IMR-90 (cell line): ENCODE data around the gene POLR2C. TPM values are rescaled to one million over a fixed set of nuclear protein-coding genes. Genes with fewer than 3 reads are reported as not detected.

ENCODE experiments used
- ATAC-seq: fragments of 200-7000 bp; cut with Tn5 transposase; 2 replicates; pipeline ENCODE4 v1.9.1; 2020; ENCODE audit warnings: low read depth, mild to moderate bottlenecking, moderate library complexity
- BruUV-seq: library from RNA; stranded (reverse); fragments of 400-500 nt; replicated peaks from 2 replicates; lab custom pipeline; 2021; lab: Mats Ljungman, UMichigan
- CTCF ChIA-PET: fragments of 300-600 bp; formaldehyde crosslinking; extraction: SDS; loops from one replicate; lab custom pipeline; 2021; ENCODE audit warnings: antibody characterized with exemption; lab: Yijun Ruan, JAX
- POLR2A ChIA-PET: fragments of 300-600 bp; sonication (Branson Sonifier 250); formaldehyde crosslinking; loops from one replicate; lab custom pipeline; 2022; ENCODE audit warnings: antibody characterized with exemption; ENCODE audit not compliant: unreplicated experiment; lab: Charles Lee
- DNase-seq: peaks from one replicate; pipeline ENCODE4 v3.0.0; 2013
- H2AFZ ChIP-seq: replicated peaks from 2 replicates; pipeline ENCODE3; 2013; ENCODE audit warnings: low read length, mild to moderate bottlenecking; ENCODE audit not compliant: poor library complexity
- H2AK5ac ChIP-seq: 2 replicates; pipeline ENCODE4 v1.6.1; 2013; ENCODE audit warnings: low read depth, low read length, inconsistent platforms
- H2AK9ac ChIP-seq: replicated peaks from 2 replicates; pipeline ENCODE3; 2013; ENCODE audit warnings: mild to moderate bottlenecking, low read depth, low read length, moderate library complexity; ENCODE audit not compliant: poor library complexity
- H2BK120ac ChIP-seq: 2 replicates; pipeline ENCODE4 v1.6.1; 2013; ENCODE audit warnings: low read depth, low read length, inconsistent platforms
- H2BK15ac ChIP-seq: 3 replicates; pipeline ENCODE4 v1.6.1; 2013; ENCODE audit warnings: low read depth, low read length, inconsistent platforms
- H2BK20ac ChIP-seq: 2 replicates; pipeline ENCODE4 v1.6.1; 2013; ENCODE audit warnings: low read depth, mild to moderate bottlenecking, inconsistent platforms, low read length, moderate library complexity
- H2BK5ac ChIP-seq: 2 replicates; pipeline ENCODE4 v1.6.1; 2013; ENCODE audit warnings: mild to moderate bottlenecking, low read depth, low read length, inconsistent platforms; ENCODE audit not compliant: poor library complexity, severe bottlenecking
- H3K14ac ChIP-seq: replicated peaks from 2 replicates; pipeline ENCODE4 v1.6.1; 2013; ENCODE audit warnings: low read depth, low read length, inconsistent platforms
- H3K18ac ChIP-seq: 2 replicates; pipeline ENCODE4 v1.6.1; 2013; ENCODE audit warnings: low read depth, low read length, control low read depth
- H3K23ac ChIP-seq: 2 replicates; pipeline ENCODE4 v1.6.1; 2013; ENCODE audit warnings: low read depth, low read length, inconsistent platforms
- H3K27ac ChIP-seq: 2 replicates; pipeline ENCODE4 v1.5.1; 2013; ENCODE audit warnings: mild to moderate bottlenecking, control low read depth, low read length; ENCODE audit not compliant: insufficient read depth
- H3K27me3 ChIP-seq: 2 replicates; pipeline ENCODE4 v1.6.1; 2013; ENCODE audit warnings: low read length; ENCODE audit not compliant: control insufficient read depth, insufficient read depth
- H3K36me3 ChIP-seq: 2 replicates; pipeline ENCODE4 v1.6.1; 2013; ENCODE audit warnings: low read length, mixed read lengths; ENCODE audit not compliant: control insufficient read depth, insufficient read depth
- H3K4ac ChIP-seq: 2 replicates; pipeline ENCODE4 v1.6.1; 2013; ENCODE audit warnings: low read depth, low read length, inconsistent platforms
- H3K4me1 ChIP-seq: 2 replicates; pipeline ENCODE4 v1.6.1; 2013; ENCODE audit warnings: low read length, mixed read lengths; ENCODE audit not compliant: control insufficient read depth, insufficient read depth
- H3K4me2 ChIP-seq: 2 replicates; pipeline ENCODE4 v1.6.1; 2013; ENCODE audit warnings: low read depth, mild to moderate bottlenecking, control low read depth, low read length, moderate library complexity
- H3K4me3 ChIP-seq: 2 replicates; pipeline ENCODE4 v1.5.1; 2013; ENCODE audit warnings: low read depth, mild to moderate bottlenecking, control low read depth, low read length, moderate library complexity; ENCODE audit not compliant: insufficient read depth
- H3K56ac ChIP-seq: 2 replicates; pipeline ENCODE4 v1.6.1; 2013; ENCODE audit warnings: low read length, inconsistent platforms; ENCODE audit not compliant: insufficient read depth; ENCODE audit errors: extremely low read depth
- H3K79me1 ChIP-seq, 2 experiments: 2 replicates each; pipeline ENCODE4 v1.6.1; 2013; ENCODE audit warnings: low read length in 2 of 2, inconsistent platforms in 1 of 2, low read depth in 1 of 2
- H3K9ac ChIP-seq: 2 replicates; pipeline ENCODE4 v1.6.1; 2013; ENCODE audit warnings: low read depth, low read length, control low read depth
- H3K9me1 ChIP-seq: 2 replicates; pipeline ENCODE4 v1.6.1; 2013; ENCODE audit warnings: low read length, inconsistent platforms; ENCODE audit not compliant: insufficient read depth
- H3K9me3 ChIP-seq: 2 replicates; pipeline ENCODE4 v1.6.1; 2013; ENCODE audit warnings: low read length; ENCODE audit not compliant: control insufficient read depth, insufficient read depth
- H4K20me1 ChIP-seq: 2 replicates; pipeline ENCODE4 v1.6.1; 2013; ENCODE audit warnings: low read length, inconsistent platforms; ENCODE audit not compliant: insufficient read depth
- H4K5ac ChIP-seq: 2 replicates; pipeline ENCODE4 v1.6.1; 2013; ENCODE audit warnings: mild to moderate bottlenecking, low read depth, low read length, control low read depth
- H4K8ac ChIP-seq, 2 experiments: 2 replicates each; pipeline ENCODE4 v1.6.1; 2013; ENCODE audit warnings: low read depth in 2 of 2, low read length in 2 of 2, control low read depth in 1 of 2, inconsistent platforms in 1 of 2
- H4K91ac ChIP-seq: 2 replicates; pipeline ENCODE4 v1.6.1; 2013; ENCODE audit warnings: low read depth, low read length, inconsistent platforms; ENCODE audit not compliant: insufficient read depth
- CEBPB ChIP-seq: IDR thresholded peaks from 2 replicates; pipeline ENCODE4 v1.6.1; 2012; ENCODE audit warnings: low read depth, low read length, improper control_type of control experiment
- FOS ChIP-seq: fragments of 150-350 bp; IDR thresholded peaks from 2 replicates; pipeline ENCODE4 v1.6.1; 2016; ENCODE audit warnings: low read depth, low read length
- MAFK ChIP-seq: IDR thresholded peaks from 2 replicates; pipeline ENCODE4 v1.6.1; 2012; ENCODE audit warnings: low read depth, low read length, improper control_type of control experiment
- MAZ ChIP-seq: IDR thresholded peaks from 2 replicates; pipeline ENCODE4 v1.6.1; 2012; ENCODE audit warnings: low read depth, mild to moderate bottlenecking, low read length, improper control_type of control experiment, moderate library complexity, borderline replicate concordance
- MXI1 ChIP-seq: IDR thresholded peaks from 2 replicates; pipeline ENCODE4 v1.6.1; 2012; ENCODE audit warnings: low read depth, mild to moderate bottlenecking, low read length, moderate library complexity, borderline replicate concordance
- NFE2L2 ChIP-seq: fragments of 150-350 bp; IDR thresholded peaks from 2 replicates; pipeline ENCODE4 v1.6.1; 2016; ENCODE audit warnings: low read depth, mild to moderate bottlenecking, low read length
- POLR2A ChIP-seq: IDR thresholded peaks from 2 replicates; pipeline ENCODE4 v1.6.1; 2012; ENCODE audit warnings: mild to moderate bottlenecking, low read depth, low read length
- RAD21 ChIP-seq: IDR thresholded peaks from 2 replicates; pipeline ENCODE4 v1.6.1; 2012; ENCODE audit warnings: low read length, improper control_type of control experiment
- RCOR1 ChIP-seq: IDR thresholded peaks from 2 replicates; pipeline ENCODE4 v1.6.1; 2012; ENCODE audit warnings: mild to moderate bottlenecking, low read length, improper control_type of control experiment; ENCODE audit not compliant: insufficient replicate concordance
- RFX5 ChIP-seq: IDR thresholded peaks from 2 replicates; pipeline ENCODE4 v1.8.0; 2012; ENCODE audit warnings: low read depth, mild to moderate bottlenecking, low read length, moderate library complexity
- SMC3 ChIP-seq: fragments of 150-350 bp; IDR thresholded peaks from 2 replicates; pipeline ENCODE4 v1.6.1; 2016; ENCODE audit warnings: low read depth, mild to moderate bottlenecking, antibody characterized with exemption, low read length, moderate library complexity
- WGBS, 2 experiments: methylation state at CpG; one replicate each; pipeline versions ENCODE4 v1.1.5 to v1.1.7; 2013; ENCODE audit warnings: missing lambda C conversion rate in 2 of 2; ENCODE audit not compliant: insufficient read length in 1 of 2; ENCODE audit errors: extremely low coverage in 2 of 2; 5-methylcytosine and 5-hydroxymethylcytosine counted together
- dilution Hi-C: fragments of 300-500 bp; cut with HindIII; formaldehyde crosslinking; loops from one replicate; pipeline ENCODE4 v1.14.3; 2018; ENCODE audit warnings: low sequenced_read_pairs; ENCODE audit not compliant: unreplicated experiment
- in situ Hi-C: fragments of 300-500 bp; cut with MboI; formaldehyde crosslinking; loops from 3 replicates; pipeline ENCODE4 v1.14.3; 2019; ENCODE audit warnings: low sequenced_read_pairs, inconsistent platforms, mixed read lengths
- intact Hi-C: fragments of 100-400 bp; cut with micrococcal nuclease; formaldehyde crosslinking; loops from 2 replicates; pipeline ENCODE4 v1.10.0; 2022
- polyA plus RNA-seq, 3 experiments: library from polyadenylated mRNA; depleted of rRNA; stranded (reverse); fragments of >200 nt; gene quantifications; 2 replicates each; pipeline ENCODE4 v1.2.3, GENCODE V29; 2012; ENCODE audit warnings: low replicate concordance in 1 of 3
- total RNA-seq: library from RNA; depleted of rRNA; stranded (reverse); fragments of >200 nt; gene quantifications from 2 replicates; pipeline ENCODE4 v1.2.3, GENCODE V29; 2012
- TF ChIP-seq, protein P1 (sequence below): fragments of 150-350 bp; IDR thresholded peaks from 2 replicates; pipeline ENCODE4 v1.6.1; 2016; ENCODE audit warnings: low read depth, mild to moderate bottlenecking, low read length, moderate library complexity, borderline replicate concordance
- TF ChIP-seq, protein P2 (sequence below): conservative IDR thresholded peaks from 2 replicates; pipeline ENCODE4 v1.5.1; 2012; ENCODE audit warnings: mild to moderate bottlenecking, low read depth, low read length, improper control_type of control experiment
- TF ChIP-seq, protein P3 (sequence below): fragments of 150-350 bp; IDR thresholded peaks from 2 replicates; pipeline ENCODE4 v1.6.1; 2017; ENCODE audit warnings: mild to moderate bottlenecking, antibody characterized with exemption, low read length, low read depth

The POLR2C gene
- total and polyA plus RNA-seq, 2 of the 4 experiments (the other 2 are of a cell fraction) = 137 to 340 TPM

DNA sequence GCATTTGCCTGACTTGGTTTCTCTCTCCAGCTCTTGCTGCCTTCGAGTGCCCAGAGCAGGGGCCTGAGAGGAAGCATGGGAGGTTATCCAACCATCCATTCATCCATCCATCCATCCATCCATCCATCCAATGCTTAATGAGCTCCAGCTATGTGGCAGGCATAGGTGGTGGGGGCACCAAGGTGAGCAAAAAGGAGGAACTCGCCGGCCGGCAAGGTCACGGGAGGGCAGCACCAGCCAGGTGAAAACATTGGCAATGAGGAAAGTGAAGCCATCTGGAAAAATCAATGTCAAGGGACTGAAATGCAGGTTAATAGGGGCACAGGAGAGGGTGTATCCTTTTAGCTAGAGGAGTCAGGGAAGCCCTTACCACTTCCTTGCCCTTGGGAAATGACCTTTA lies 42.0 kb downstream of the POLR2C start:
- H3K18ac ChIP-seq = no peak overlapping the region
- no peak overlapping the region for H3K4me3 ChIP-seq
- H3K9me3 ChIP-seq = no peaks in the 10 kb centered on the region
- H3K27ac ChIP-seq = no peak overlapping the region
- intact Hi-C loops (no loop called here), in situ Hi-C loops (no loop called here), dilution Hi-C loops (no loop called here)
- POLR2A ChIA-PET = no interaction called here
- TF ChIP-seq FOS = no peak
- no peak for TF ChIP-seq RAD21
- no peak for TF ChIP-seq MAFK
- no peak for TF ChIP-seq CEBPB
- no peak for TF ChIP-seq MXI1
- no peak for TF ChIP-seq RCOR1
- no peak for TF ChIP-seq POLR2A
- no peak for TF ChIP-seq NFE2L2
- TF ChIP-seq, protein P1, sequence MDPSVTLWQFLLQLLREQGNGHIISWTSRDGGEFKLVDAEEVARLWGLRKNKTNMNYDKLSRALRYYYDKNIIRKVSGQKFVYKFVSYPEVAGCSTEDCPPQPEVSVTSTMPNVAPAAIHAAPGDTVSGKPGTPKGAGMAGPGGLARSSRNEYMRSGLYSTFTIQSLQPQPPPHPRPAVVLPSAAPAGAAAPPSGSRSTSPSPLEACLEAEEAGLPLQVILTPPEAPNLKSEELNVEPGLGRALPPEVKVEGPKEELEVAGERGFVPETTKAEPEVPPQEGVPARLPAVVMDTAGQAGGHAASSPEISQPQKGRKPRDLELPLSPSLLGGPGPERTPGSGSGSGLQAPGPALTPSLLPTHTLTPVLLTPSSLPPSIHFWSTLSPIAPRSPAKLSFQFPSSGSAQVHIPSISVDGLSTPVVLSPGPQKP = no peak
- TF ChIP-seq, protein P2, sequence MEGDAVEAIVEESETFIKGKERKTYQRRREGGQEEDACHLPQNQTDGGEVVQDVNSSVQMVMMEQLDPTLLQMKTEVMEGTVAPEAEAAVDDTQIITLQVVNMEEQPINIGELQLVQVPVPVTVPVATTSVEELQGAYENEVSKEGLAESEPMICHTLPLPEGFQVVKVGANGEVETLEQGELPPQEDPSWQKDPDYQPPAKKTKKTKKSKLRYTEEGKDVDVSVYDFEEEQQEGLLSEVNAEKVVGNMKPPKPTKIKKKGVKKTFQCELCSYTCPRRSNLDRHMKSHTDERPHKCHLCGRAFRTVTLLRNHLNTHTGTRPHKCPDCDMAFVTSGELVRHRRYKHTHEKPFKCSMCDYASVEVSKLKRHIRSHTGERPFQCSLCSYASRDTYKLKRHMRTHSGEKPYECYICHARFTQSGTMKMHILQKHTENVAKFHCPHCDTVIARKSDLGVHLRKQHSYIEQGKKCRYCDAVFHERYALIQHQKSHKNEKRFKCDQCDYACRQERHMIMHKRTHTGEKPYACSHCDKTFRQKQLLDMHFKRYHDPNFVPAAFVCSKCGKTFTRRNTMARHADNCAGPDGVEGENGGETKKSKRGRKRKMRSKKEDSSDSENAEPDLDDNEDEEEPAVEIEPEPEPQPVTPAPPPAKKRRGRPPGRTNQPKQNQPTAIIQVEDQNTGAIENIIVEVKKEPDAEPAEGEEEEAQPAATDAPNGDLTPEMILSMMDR = no peak
- TF ChIP-seq, protein P3, sequence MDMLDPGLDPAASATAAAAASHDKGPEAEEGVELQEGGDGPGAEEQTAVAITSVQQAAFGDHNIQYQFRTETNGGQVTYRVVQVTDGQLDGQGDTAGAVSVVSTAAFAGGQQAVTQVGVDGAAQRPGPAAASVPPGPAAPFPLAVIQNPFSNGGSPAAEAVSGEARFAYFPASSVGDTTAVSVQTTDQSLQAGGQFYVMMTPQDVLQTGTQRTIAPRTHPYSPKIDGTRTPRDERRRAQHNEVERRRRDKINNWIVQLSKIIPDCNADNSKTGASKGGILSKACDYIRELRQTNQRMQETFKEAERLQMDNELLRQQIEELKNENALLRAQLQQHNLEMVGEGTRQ = no peak
- no peak for TF ChIP-seq SMC3
- TF ChIP-seq MAZ = no peak
- no peak for TF ChIP-seq RFX5
- no peak overlapping the region for H3K4me2 ChIP-seq
- no peak overlapping the region for H2BK120ac ChIP-seq
- no peaks in the 10 kb centered on the region for H3K9me1 ChIP-seq
- no peak overlapping the region for H2AK5ac ChIP-seq
- no peaks in the 10 kb centered on the region for H3K79me1 ChIP-seq
- no peaks in the 10 kb centered on the region for H3K4me1 ChIP-seq
- no peaks in the 10 kb centered on the region for H3K36me3 ChIP-seq
- WGBS, 2 experiments = 80% methylated on average over 4 of the region's 5 CpGs; no CpG with 5 or more reads in 1 of the 2 experiments
- H2BK15ac ChIP-seq = no peak overlapping the region
- no peak overlapping the region for H3K14ac ChIP-seq
- no TSS peak for BruUV-seq
- H3K27me3 ChIP-seq = peaks cover 69% of the 10 kb centered on the region
- H4K20me1 ChIP-seq = no peaks in the 10 kb centered on the region
- no peak overlapping the region for H3K4ac ChIP-seq
- H4K8ac ChIP-seq = no peak overlapping the region
- H3K56ac ChIP-seq = no peak overlapping the region
- no peak overlapping the region for H4K91ac ChIP-seq
- CTCF ChIA-PET = interaction anchor here (0.7 to 0.9 kb wide), 2 partner anchors 9 to 919 kb away, joined by 3 to 4 read pairs; no protein-coding TSS in a partner anchor
- no peak overlapping the region for H2AFZ ChIP-seq
- no peak overlapping the region for H2AK9ac ChIP-seq
- H2BK20ac ChIP-seq = no peak overlapping the region
- H2BK5ac ChIP-seq = no peak overlapping the region
- ATAC-seq (no peak), DNase-seq (no peak)
- H4K5ac ChIP-seq = no peak overlapping the region
- no peak overlapping the region for H3K23ac ChIP-seq
- H3K9ac ChIP-seq = no peak overlapping the region
